ENCODE results near the gene RYR3.

The RYR3 gene

DNA sequence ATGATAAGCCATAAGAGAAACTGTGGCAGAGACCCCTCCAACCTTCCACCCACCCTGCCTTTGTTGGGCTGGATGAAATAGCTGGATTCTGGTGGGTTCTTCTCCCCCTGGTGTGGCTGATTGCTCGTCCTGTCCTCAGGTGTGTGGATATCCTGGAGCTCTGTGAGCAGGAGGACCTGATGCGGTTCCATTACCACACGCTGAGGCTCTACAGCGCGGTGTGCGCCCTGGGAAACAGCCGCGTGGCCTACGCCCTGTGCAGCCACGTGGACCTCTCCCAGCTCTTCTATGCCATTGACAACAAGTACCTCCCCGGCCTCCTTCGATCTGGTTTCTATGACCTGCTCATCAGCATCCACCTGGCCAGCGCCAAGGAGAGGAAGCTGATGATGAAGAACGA, 351.2 kb downstream of the RYR3 start:
- DNase-seq = no peak

DNA sequence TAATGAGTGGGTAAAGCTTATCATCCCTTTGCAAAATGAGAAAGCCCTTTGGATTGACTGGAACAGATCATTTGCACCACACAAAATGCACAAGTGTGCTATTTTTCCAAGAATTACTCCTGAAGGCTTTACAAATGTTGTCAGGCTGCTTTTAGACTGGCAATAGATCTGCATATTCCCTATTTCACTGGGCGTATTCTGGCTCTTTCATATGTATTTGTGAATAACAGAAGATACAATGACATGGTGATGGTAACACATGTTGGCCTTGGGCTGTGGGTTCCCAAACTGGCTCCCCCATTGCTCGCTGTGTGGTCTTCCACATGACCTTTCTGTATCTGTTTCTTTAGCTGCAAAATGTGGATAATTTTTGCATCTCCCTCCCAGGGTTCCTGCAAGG, 354.2 kb downstream of the RYR3 start:
- DNase-seq = no peak

DNA sequence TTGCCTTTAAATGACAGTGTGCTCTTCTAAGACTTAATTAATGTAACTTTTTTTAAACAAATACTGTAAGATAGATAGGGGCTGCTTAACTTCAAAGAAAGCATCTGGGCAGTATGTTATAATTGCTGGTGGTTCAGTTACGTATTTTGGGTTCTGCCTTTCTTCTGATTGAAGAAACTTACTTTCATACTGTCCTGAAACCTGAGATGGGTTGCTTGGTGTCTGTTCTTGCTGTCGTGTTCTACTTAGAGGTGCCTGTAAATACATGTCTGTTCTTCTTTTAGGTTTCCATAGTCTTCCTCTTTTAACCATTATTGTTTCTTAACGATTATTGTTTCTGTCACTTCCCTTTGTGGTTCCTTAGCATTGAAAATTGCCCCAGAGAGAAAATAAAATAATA, 359.8 kb downstream of the RYR3 start:
- DNase-seq = no peak

DNA sequence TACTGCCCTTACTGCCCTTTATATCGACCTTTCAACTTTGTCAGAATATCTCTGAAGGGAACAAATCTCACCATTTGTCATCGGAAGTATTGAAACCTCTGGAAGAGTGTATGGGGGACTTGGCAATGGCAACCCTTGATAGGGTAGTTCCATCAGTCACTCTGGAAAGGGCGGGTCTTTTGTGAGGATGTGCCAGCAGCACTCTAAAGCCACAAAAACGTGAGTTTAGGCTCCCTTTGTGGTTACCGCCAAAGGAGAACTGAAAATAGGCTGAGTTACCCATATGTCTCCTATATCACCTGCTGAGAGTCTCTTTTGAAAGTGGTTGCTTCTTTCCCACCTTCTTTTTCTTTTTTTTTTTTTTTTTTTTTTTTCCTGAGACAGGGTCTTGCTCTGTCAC, 360.7 kb downstream of the RYR3 start:
- no peak for DNase-seq

DNA sequence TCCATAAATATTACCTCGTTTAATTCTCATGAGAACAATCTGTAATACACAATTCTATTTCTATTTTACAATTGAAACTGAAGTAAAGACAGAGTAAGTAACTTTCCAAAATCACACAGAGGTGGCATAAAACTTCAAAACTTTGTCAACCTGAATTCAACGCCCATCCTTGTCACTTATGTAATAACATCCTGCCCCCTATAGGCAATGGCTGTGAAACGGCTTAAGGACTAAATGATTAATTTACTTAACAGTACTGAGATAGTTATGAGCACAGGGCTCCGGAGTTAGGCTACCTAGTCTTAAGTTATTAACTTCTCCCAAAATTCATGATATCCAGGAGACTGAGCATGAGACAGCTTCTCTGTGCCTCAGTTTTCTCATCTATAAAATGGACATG, 364.5 kb downstream of the RYR3 start:
- DNase-seq = no peak

DNA sequence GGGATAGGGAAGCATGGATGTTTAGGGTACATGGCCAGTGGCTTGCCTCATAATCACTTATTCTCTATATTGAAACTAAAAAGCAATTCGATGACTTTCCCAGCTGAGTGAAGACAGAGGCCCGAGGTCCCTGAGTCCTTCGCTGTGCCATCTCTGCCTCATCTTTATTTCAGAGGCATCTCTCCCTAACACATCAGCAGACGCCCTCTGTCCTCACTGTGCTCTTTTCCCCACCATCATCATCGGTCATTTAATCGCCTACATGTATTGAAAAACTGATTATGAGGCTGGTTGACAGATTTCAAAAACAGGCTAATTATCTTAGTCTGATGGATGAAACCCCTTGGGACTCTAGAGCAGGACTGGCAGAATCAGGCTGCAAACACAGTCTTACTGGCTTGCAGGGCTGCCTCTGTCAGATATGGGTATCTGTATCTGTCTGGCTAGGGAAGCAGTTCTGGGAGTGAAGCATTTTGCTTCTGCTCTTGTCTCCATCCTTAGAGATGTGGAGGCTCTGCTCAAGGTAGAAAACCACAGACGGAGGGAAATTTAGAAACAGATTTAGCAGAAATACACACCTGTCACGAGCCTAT, 366.6 kb downstream of the RYR3 start:
- no peak for DNase-seq

DNA sequence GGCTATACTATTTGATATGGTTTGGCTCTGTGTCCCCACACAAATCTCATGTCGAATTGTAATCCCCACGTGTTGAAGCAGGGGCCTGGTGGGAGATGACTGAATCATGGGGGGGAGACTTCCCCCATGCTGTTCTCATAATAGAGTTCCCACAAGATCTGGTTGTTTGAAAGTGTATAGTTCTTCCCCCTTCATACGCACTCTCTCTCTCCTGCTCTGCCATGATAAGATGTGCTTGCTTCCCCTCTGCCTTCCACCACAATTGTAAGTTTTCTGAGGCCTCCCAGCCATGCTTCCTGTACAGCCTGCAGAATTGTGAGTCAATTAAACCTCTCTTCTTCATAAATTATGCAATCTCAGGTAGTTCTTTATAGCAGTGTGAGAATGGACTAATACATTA, 367.4 kb downstream of the RYR3 start:
- no peak for DNase-seq

DNA sequence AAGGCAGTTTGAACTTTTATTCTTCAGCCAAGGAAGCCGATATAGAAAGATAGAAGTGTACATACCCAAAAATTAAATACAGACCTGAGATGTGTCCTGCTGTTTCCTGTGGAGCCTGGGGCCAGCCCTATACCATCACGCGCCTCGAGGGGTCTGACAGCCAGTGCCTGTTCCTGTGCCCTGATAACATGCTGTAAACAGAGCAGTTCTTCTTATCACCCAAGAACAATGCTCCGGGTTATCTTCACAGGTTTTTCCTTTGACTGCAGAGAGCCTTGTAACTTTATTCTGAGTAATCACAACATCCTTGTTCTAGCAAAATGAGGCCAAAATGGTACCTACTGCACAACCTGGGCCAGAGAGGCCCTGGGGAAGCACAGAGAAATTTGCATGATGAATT, 367.8 kb downstream of the RYR3 start:
- no peak for DNase-seq

DNA sequence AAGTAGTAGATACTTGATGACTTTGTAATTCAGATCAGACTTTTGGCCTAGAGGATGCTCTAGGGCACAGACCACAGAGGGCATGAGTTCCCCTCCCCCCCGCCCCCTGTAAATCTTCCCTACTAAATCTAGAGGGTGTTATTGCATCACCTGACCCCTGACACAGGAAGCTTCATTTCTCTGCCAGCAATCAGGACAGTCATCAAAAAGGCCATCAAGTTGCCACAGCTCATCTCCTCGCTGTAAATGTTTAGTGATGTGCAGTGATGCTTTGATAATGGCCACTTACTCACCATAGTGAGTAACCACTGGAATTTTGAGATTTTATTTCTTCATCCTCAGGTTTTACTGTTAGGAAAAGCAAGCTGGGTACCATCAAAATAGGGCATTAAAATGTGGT, 368.3 kb downstream of the RYR3 start:
- DNase-seq = no peak

DNA sequence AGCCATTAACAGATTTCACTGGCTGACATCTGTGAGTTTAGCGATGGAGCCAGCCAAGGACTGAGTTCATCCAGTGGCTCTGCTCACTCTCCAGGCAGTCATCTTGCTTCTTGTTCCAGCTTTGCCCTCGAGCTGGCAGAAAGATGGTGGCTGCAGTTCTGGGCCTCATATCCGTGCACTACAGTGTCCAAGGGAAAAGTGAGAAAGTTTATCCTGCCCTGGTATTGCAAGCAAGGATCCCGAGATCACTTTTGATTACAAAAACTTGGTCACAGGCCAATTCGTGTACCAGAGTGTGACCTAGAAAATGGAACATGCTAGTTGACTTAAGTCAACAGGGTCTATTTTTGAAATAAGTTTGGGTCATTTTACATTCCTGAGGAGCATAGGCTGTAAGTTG, 369.6 kb downstream of the RYR3 start:
- DNase-seq = no peak

DNA sequence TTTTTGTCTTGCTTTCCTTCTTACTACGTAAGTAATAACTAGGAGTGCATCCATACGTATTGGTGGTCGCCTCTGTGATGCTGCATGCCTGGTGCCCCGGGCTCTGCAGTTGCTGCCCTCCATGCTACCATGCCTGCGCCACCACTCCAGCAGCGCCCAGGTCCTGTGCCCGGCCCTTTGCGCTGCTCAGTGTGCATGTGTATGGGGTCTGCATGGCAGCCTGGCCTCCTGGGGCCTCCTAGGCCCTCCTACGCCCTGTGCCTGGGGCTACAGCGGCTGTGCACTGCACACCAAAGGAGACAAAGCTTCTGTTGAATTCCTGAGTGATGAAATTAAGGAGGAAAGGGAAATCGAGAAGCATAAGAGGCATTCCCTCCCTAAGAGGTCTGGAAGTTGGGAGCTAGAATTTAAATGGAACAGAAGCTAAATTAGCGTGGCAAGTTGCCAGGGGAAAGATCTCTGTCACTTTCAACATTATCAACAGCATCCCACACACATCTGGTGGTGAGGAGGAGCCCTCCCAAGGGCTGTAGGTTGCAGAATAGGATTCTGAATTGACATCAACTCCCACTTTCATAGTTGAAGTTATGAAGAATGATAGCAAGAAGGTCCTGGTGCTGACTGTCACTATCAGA, 382.5 kb downstream of the RYR3 start:
- DNase-seq = no peak

DNA sequence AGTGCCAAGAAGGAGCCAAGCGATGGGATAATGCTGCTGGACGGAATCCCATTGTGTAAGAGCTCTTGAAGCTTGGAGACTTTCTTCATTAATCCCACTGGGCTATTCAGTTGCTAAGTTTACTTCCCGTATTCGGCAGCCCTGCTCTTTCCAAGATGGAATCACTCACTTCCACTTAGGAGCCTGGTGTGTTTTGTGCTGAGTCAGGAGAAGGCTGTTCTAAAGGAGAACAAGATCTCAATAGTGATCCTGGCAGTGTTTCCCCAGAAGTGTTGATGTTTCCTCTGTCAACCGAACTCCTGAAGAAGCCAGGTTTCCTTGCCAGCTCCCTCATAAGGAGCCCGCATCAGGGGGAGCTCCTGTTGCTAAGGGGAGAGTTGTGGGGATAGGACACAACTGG, 387.4 kb downstream of the RYR3 start:
- DNase-seq = no peak

DNA sequence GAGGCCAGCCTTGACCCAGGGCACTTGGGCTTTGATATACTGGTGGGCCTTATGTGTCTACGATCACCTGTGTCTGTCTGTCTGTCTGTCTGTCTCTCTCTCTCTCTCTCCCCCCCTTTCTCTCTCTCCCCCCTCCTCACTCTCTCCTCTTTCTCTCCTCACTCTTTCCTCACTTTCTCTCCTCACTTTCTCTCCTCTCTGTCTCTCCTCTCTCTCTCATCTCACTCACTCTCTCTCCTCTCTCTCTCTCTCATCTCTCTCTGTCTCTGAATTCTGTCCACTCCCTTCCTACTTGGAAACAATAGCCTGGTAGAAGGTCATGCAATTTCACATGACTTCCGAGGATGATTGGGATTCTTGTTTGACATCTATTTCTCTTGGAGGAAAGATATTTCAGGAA, 388.4 kb downstream of the RYR3 start:
- DNase-seq = no peak

DNA sequence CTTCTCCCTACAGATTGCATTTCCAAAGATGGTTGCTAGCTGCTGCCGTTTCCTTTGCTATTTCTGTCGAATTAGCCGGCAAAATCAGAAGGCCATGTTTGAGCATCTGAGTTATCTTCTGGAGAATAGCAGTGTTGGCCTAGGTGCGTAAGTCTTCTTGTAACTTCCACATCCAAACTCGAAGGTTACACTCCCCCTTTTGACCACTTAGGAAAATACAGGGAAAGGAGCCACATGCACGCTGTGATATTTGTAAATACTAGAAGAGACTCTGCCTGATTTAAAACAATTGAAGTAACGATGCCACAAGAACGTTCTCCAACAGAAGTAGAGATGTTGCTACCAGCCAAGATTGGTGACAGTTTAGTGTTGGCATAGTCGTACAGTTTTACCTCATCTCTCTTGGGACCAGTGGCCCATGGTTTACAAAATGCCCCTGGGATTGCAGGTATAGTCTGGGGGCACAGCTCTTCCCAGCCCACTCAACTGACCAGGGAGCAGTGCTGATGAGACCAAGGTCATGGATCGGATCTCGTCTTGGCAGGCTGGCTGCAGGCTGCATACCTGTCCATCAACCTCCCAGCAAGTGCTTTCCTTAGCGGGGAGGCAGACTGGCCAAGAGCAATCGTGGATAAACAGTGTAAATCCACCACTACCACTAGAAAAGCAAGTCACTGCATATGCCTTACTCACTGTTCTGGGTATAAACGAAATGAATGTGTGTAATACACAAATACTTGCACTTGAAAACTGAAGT, 389.1 kb downstream of the RYR3 start:
- DNase-seq = no peak

DNA sequence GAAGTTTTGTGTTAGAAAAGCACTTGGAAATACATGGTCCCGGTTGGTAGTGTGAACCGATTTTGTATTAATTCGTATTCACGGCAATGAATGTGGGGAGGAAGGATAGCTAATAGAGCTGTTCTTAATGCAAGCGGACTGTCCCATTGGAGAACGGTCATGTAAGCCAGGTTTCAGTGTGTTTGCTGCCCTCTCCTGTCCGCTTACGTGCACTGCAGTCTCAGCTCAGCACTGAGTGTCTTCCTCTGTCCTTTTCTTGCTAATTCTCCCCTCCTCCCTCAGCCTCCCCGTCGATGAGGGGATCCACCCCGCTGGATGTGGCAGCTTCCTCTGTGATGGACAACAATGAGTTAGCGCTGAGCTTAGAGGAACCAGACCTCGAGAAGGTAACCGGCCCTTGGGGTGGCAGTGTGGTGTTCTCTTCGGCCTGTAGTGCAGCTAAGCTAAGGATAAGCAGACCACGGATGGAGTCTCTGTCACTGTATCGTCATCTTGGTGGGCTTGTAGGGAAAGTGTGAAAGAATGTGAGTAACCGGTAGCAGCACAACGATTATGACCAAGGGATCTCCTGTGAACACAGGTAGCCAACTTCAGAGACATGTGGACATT, 390.0 kb downstream of the RYR3 start:
- DNase-seq = peak; percentile 65

DNA sequence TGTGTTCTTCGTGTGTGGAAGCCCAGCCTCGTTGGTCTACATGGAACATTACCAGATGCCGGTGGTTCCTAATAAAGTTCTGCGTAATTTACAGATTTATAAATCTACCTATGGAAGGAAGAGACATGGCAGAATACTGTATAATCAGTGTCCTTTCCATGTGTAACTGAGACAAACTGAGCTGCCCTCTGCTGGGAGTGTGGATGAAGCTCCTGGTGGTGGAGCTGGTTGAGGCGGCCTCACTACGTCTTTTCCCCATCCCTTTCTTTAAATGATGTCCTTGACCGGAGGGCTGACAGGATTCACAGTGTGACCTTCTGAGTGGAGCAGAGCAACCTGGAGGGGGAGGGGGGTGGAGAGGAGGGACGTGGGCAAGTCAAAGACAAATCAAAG, 390.5 kb downstream of the RYR3 start:
- DNase-seq = no peak

DNA sequence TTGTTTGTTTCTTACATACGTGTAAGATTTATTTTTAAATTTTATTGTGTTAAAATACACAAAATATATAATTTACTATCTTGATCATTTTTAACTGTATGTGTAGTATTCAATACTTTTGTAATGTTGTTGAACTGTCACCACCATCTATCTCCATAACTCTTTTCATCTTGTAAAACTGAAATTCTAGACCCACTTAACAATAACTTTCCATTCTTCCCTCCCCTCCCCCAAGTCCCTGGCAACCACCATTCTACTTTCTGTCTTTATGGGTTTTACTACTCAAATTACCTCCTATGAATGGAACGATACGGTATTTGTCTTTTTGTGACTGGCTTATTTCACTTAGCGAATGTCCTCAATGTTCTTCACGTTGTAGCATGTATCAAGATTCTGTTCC, 395.4 kb downstream of the RYR3 start:
- DNase-seq = no peak

DNA sequence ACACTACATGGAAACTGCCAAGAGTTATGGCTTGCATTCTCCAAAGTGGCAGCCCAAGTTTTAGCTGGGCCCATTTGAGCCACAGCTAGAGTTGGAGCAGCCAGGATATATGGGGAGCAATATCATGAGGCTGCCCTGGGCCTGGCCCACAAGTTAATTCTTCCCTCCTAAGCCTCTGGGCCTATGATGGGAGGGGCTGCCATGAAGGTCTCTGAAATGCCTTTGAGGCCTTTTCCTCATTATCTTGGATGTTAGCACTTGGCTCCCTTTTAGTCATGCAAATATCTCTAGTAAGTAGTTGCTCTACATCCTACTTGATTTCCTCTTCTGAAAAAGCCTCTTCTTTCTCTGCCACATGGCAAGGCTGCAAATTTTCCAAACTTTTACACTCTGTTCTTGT, 400.0 kb downstream of the RYR3 start:
- no peak for DNase-seq

DNA sequence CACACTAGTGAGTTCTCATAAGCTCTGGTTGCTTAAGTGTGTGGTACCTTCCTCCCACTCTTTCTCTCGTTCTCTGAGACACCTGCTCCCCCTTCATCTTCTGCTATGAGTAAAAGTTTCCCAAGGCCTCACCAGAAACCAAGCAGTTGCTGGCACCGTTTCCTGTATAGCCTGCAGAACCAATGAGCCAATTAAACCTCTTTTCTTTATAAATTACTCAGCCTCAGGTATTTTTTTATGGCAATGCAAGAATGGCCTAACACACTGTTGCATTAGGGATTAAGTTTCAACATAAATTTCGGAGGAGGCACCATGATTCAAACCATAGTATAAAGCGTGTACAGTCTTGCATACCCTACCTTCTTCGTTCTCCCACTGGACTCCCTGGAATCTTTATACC, 405.3 kb downstream of the RYR3 start:
- no peak for DNase-seq

DNA sequence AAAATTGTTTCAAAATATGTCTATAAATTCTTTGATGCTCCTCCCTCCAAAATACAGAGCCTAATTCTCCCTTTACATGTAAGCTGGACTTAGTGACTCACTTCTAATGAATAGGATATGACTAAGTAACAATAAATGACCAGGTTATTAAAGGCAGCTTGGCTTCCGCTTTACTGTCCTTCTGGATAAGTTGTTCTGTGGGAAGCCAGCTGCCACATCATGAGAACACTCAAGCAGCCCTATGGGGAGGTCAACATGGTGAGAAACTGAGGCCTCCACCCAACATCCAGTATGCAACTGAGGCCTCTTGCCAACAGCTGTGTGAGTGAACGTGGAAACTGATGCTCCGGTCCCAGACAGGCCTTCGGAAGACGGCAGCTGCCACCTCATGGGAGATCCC, 410.2 kb downstream of the RYR3 start:
- no peak for DNase-seq

DNA sequence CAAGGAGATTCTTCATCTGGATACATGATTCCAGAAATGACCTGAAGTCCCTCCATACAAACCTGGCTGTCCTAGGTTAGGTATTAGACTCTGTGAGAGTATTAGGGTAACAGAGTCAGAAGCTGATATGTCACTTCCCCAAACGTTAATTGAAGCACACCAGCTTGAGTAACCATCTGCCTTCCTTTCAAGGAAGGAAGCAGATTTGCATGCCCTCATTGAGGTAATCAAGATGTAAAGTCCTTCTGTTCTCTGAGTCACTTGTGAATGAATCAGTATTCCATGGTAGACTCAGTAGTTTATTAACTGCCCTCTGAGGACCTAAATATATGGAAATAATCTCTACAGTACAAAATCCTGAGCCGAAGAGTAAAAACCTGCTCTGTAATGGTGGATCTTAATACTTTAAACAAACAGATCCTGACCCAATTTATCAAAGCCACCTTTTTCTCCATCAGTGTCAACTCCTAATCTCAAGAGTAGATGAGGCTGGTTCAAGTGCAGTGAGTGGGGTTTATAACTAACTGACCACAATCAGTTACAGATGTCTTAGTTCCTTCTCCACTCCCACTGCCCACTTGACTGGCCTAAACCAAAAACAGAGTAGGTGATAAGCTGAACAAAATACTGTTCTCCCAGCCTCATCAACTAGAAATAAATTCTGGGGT, 411.4 kb downstream of the RYR3 start:
- no peak for DNase-seq

DNA sequence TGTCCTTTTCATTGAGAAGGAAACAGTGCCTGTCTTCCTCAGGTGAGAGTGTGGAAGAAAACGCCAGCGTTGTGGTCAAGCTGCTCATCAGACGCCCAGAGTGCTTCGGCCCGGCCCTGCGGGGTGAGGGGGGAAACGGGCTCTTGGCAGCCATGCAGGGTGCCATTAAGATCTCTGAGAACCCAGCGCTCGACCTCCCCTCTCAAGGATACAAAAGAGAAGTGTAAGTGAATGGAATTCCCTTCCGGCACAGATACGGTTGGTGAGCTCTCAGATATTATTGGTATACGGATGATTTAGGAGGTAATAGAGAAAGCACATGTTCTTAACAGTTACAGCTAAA, 411.9 kb downstream of the RYR3 start:
- DNase-seq = no peak

DNA sequence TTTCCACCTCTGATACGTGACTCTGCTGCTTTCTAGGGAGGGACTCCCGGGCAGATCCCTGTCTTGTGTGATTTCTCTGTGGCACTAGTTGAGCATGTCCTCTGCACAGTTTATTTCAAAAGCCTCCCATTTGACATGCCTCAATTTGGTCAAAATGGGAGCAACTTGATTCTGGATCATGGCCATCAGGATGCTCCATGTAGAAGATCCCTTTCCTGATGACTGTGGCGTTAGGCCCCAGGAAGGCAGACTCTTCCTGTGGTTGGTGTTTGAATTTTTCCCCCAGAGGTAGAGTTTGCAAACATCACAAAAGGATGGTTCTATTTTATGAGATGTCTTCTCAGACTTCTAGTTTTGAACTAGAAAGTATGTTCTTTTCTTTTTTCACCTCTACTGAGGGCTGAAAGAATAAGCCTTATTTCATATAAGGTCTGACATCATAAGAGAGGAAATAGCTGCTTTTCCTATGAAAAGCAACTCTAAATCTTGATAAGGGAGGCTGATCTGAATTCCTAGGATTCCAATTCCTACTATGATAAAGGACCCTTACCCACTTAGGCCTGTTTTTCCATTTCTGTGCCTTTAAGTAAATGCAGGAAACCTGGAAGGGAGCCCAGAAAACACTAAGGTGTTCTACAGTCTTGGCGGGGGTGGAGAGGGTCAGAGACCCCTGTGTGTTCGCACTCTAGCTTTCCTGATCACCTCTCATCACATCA, 413.7 kb downstream of the RYR3 start:
- DNase-seq = no peak
